ENCODE results near the gene TM9SF4. TPM values are rescaled to one million over a fixed set of nuclear protein-coding genes. Genes with fewer than 3 reads are reported as not detected.

The TM9SF4 gene, protein sequence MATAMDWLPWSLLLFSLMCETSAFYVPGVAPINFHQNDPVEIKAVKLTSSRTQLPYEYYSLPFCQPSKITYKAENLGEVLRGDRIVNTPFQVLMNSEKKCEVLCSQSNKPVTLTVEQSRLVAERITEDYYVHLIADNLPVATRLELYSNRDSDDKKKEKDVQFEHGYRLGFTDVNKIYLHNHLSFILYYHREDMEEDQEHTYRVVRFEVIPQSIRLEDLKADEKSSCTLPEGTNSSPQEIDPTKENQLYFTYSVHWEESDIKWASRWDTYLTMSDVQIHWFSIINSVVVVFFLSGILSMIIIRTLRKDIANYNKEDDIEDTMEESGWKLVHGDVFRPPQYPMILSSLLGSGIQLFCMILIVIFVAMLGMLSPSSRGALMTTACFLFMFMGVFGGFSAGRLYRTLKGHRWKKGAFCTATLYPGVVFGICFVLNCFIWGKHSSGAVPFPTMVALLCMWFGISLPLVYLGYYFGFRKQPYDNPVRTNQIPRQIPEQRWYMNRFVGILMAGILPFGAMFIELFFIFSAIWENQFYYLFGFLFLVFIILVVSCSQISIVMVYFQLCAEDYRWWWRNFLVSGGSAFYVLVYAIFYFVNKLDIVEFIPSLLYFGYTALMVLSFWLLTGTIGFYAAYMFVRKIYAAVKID
- 37.0 and 37.4 TPM in 2 replicates for total RNA-seq

DNA sequence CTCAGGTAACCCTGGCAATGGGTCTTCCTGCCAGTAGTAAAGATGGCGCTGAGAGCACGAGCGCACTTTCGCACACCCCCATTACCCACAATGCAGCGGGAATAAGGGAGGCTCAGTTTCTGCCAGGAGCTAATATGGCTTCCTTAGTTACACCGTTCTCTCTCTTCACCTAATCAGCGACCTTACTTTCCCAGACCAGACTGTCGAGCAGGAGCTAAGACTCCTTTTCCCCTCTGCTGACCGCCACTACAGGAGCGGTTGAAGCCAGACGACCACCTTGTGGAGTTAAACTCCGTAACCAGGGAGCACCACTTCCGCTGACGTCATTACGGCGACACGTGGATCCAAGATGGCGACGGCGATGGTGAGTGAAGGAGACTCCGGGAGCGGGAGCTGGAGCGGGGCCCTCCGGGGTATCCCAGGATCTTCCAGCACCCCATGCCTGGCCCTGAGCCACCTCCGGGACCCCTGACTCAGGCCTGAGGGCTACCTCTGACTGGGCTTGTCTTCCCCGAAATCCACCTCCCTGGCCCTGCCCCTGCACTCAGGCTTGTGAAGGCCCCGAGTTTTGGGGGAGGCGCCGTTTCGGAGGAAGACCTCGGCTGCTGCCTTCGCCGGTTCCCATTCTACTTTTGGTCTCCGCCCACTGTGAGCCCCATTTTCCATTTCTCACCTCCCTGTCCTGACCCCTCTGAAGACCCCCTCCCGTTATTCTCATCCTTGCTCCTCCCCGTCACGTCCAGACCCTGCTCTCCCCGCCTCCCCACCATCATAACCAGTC is at the start of gene TM9SF4:
Gene TM9SF4, plus strand, starts transcription at position 323 of the 781 bp plus-strand sequence. Its CDS starts 27 bp downstream, at position 350.
- intact Hi-C loops (cut with micrococcal nuclease): loop anchor here (1.0 kb wide), 2 partner anchors 98 to 249 kb away; partner anchors contain the start of genes ASXL1, PLAGL2 and POFUT1

DNA sequence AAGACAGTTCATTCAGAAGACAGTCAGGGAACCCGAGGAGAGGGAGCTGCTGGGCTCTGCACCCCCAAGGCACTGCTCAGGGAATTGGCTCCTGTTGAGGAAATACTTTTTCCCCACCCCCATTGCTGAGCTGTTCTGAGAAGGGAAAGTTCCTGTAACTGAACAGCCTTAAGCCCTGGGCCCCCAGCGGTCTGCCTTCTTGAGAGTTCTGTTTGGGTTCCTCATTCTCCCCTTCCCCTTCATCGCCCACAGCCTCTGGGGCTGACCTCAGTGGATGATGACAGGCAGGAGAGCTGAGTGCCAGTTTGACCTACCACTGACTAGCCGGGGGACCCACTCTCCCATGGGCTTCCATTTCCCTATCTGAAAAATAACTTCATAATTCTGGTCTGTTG is 46.7 kb upstream of the TM9SF4 start:
- intact Hi-C loops (cut with micrococcal nuclease): no loop called here

- intact Hi-C loops (cut with micrococcal nuclease): no loop called here
These were observed 45.8 kb upstream of the TM9SF4 start for GRCh38 chr20:32063695-32064094.

DNA sequence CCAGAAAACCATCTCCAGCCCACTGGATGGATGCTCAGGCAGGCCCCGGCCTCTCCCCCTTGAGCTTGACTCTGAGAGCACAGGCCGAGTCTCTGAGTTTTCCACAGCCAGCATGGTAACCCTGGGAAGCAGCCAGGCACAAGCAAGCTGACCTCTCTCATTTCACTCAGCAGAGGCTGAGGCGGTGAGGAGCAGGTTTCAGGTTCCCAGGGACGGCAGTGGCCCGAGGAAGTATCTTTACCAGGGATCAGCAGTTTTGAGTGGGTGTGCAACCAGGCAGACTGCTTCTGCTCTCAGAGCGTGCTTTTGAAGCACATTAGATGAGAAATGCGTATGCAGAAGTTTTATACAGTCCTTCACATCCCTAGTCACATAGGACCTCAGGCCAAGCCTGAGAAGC is 44.8 kb upstream of the TM9SF4 start:
- intact Hi-C loops (cut with micrococcal nuclease): no loop called here

- intact Hi-C loops (cut with micrococcal nuclease): no loop called here
These were observed 42.2 kb upstream of the TM9SF4 start for GRCh38 chr20:32067234-32067821.

DNA sequence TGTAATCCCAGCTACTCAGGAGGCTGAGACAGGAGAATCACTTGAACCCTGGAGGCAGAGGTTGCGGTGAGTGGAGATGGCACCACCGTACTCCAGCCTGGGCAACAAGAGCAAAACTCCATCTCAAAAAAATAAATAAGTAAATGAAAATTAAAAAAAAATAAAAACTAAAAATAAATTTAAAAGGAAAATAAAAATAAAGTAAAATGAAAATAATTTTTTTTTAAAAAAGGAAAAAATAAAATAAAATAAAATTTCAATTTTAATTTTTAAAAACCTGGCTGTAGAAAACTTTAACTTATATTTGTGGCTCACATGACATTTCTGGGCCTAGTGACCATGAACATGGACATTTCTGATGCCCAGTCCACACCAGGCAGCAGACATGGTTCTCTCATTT is 41.3 kb upstream of the TM9SF4 start:
- intact Hi-C loops (cut with micrococcal nuclease): no loop called here

- intact Hi-C loops (cut with micrococcal nuclease): no loop called here
These were observed 39.8 kb upstream of the TM9SF4 start for GRCh38 chr20:32069711-32070110.

- intact Hi-C loops (cut with micrococcal nuclease): no loop called here
These were observed 39.2 kb upstream of the TM9SF4 start for GRCh38 chr20:32070282-32070681.

GRCh38 chr20:32070690-32071213 is 38.8 kb upstream of the TM9SF4 start:
- intact Hi-C loops (cut with micrococcal nuclease): no loop called here

- intact Hi-C loops (cut with micrococcal nuclease): no loop called here
These were observed 37.9 kb upstream of the TM9SF4 start for GRCh38 chr20:32071395-32072167.

DNA sequence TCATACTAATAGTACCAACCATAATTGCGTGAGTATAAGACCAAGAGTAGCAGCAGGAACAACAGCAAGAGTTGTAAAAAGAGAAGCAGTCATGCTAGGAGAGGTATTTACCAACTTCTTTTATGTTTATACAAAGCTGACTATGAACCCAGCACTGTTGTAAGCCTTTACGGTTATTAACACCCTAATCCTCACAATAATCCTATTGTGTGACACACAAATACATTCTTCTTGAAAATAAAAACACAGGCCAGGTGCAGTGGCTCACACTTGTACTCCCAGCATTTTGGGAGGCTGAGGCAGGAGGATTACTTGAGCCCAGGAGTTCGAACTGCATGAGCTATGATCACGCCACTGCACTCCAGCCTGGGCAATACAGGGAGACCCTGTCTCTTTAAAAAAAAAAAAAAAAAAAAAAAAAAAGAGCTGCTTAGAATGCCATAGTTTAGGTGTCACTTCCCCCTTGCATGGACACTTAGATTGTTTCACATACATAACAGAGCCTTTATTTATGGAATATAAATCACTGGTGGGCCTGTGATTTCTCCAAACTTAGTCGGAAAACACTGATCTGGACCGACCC is 37.3 kb upstream of the TM9SF4 start:
- intact Hi-C loops (cut with micrococcal nuclease): no loop called here

DNA sequence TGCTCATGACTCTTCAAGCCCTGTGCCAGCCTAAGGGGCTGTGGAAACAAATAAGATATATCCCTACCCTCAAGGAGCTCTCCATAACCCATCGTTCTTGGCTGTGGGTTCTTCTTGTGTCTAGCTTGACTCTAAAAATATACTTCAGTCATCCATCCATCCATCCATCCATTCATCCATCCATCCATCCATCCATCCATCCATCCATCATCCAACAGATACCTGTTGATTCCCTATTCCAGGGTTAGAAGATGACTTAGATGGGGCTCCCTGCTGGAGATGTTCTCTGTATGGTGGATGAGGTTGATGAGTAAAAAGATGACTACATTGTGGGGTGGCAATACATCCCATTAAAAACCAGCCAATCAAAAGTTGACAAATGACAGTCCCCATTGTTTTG is 34.0 kb upstream of the TM9SF4 start:
- intact Hi-C loops (cut with micrococcal nuclease): no loop called here

- intact Hi-C loops (cut with micrococcal nuclease): no loop called here
These were observed 32.3 kb upstream of the TM9SF4 start for GRCh38 chr20:32077190-32077589.

GRCh38 chr20:32078322-32078721 is 31.2 kb upstream of the TM9SF4 start:
- intact Hi-C loops (cut with micrococcal nuclease): no loop called here

DNA sequence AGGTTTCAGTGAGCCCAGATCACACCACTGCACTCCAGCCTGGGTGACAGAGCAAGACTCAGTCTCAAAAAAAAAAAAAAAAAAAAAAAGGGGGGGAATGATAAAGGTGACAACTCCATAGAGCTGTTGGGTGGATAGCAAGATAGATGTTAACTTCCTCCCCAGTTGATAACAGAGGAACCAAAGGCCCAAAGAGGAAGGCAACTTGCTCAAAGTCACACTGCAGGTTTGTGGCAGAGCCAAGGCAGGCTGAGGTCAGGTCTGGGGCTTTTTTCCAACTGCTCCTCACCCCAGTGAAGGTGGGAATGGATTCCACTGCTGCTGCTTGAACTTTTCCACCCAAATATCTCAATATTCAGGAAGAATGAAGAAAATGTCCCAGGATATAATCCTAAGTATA is 30.7 kb upstream of the TM9SF4 start:
- intact Hi-C loops (cut with micrococcal nuclease): no loop called here

DNA sequence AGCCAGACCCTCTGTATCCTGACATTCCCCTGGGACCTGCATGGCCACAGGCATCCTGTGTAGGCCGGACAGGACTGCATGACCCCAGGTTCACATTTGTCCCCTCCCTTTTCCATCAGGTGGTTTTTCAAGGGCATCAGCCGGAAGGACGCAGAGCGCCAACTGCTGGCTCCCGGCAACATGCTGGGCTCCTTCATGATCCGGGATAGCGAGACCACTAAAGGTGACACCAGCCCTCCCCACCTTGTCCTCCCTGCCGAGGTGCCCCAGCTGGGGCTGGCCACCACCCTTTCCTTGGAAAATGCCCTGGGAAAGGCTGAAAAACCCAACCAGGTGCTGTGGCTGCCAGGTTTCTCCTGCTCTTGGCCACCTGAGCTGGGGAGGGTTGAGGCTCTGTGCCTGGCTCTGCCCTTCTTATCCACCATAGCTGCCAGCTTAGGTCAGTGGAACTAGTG is 29.8 kb upstream of the TM9SF4 start:
- intact Hi-C loops (cut with micrococcal nuclease): no loop called here

DNA sequence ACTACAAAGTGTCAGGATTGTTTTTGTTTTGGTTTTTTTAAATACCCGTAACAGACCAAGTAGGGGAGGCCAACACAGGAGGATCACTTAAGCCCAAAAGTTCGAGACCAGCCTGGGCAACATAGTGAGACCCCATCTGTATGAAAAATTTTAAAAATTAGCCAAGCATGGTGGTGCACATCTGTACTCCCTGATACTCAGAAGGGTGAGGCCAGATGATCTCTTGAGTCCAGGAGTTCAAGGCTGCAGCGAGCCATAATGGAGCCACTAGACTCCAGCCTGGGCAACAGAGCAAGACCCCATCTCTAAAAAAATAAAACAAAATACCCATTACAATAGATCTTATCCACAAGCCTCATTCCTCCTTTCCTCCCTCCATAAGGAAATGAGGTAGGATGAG is 28.7 kb upstream of the TM9SF4 start:
- intact Hi-C loops (cut with micrococcal nuclease): no loop called here

- intact Hi-C loops (cut with micrococcal nuclease): no loop called here
These were observed 26.0 kb upstream of the TM9SF4 start for GRCh38 chr20:32083469-32083868.

DNA sequence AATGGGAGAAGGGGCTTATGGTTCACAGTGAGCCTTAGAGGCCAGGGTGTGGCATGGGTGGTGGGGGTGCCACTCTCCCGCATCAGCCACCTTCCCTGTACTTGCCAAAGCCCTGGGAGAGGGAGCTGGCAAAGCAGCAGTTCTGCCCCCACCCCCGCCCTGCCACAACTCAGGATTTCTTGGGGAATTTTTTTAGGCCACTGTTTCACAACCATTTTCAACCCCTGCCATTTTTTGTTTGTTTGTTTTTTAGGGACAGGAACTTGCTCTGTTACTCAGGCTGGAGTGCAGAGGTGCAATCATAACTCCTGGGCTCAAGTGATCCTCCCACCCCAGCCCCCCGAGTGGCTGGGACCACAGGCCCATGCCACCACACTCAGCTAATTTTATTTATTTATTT is 22.4 kb upstream of the TM9SF4 start:
- intact Hi-C loops (cut with micrococcal nuclease): no loop called here

DNA sequence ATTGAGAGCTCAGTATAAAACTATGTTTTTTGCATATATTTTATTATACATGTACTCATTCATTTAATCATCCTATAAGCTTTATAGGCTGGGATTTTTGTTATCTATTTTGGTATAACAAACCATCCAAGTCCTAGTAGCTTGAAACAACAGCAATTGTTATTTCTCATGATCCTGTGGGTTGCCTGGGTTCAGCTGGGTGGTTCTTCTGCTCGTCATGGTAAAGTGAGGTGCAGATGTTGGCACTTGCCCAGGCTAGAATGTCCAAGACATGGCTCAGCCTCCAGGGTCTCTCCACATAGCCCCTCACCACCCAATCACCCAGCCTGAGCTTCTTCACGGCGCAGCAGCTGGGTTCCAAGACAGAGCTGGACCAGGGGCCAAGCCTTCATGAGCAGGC is 20.8 kb upstream of the TM9SF4 start:
- intact Hi-C loops (cut with micrococcal nuclease): no loop called here
